Breast epithelium (tissue), 4 donors: Measurements from ENCODE around the gene KANK2. TPM values are rescaled to one million over a fixed set of nuclear protein-coding genes. Genes with fewer than 3 reads are reported as not detected.
"Not testable (repeated sequence)": the region's sequence is repeated elsewhere in the genome, so short reads cannot be mapped to it uniquely, and the experiment has no call there.

Experiments used
- DNase-seq, 2 donors: peaks; one replicate each; pipeline ENCODE4 v3.0.0-alpha.2; 2019; ENCODE audit warnings: low spot score in 2 of 2
- H3K27ac ChIP-seq, 2 donors: fragments of 200-600 bp; sonication (generic) in 1 of 2; one replicate each; pipeline ENCODE4 v1.5.1; 2016 to 2019; ENCODE audit warnings: mild to moderate bottlenecking in 1 of 2
- H3K27me3 ChIP-seq, 2 donors: fragments of 200-600 bp; sonication (generic) in 1 of 2; one replicate each; pipeline versions ENCODE4 v1.5.1 to v1.6.0; 2017 to 2019; ENCODE audit warnings: control low read depth in 1 of 2, mild to moderate bottlenecking in 1 of 2
- H3K36me3 ChIP-seq: fragments of 200-600 bp; one replicate; pipeline ENCODE4 v1.5.1; 2019
- H3K4me1 ChIP-seq, 2 donors: fragments of 200-600 bp; sonication (generic); one replicate each; pipeline ENCODE4 v1.5.1; 2016 to 2019; ENCODE audit warnings: control low read depth in 1 of 2
- H3K4me3 ChIP-seq, 3 donors: fragments of 200-600 bp; sonication (generic); 1 replicate in 2 of 3; 2 replicates in 1 of 3; pipeline ENCODE4 v1.5.1; 2016 to 2019; ENCODE audit warnings: mild to moderate bottlenecking in 3 of 3, moderate library complexity in 2 of 3
- H3K9me3 ChIP-seq, 2 donors: fragments of 200-600 bp; sonication (generic) in 1 of 2; one replicate each; pipeline ENCODE4 v1.5.1; 2016 to 2019; ENCODE audit warnings: control low read depth in 1 of 2
- CTCF ChIP-seq, 3 donors: fragments of 450-650 bp; IDR thresholded peaks; one replicate each; pipeline ENCODE4 v1.5.1; 2016 to 2017; ENCODE audit warnings: antibody characterized with exemption in 3 of 3, mild to moderate bottlenecking in 3 of 3, moderate library complexity in 3 of 3
- POLR2A ChIP-seq: fragments of 450-650 bp; IDR thresholded peaks from one replicate; pipeline ENCODE4 v1.6.1; 2016; ENCODE audit warnings: antibody characterized with exemption, mild to moderate bottlenecking, moderate library complexity
- POLR2AphosphoS5 ChIP-seq, 3 donors: sonication (generic); formaldehyde crosslinking; IDR thresholded peaks; one replicate each; pipeline ENCODE4 v1.6.1; 2017; ENCODE audit warnings: antibody characterized with exemption in 3 of 3
- intact Hi-C: fragments of 100-400 bp; cut with DNase I; formaldehyde crosslinking; loops from one replicate; pipeline ENCODE4 v1.15.1; 2023; ENCODE audit warnings: low total_unique reads
- total RNA-seq, 3 donors: library from RNA; depleted of rRNA; stranded (reverse); fragments of >200 nt; gene quantifications; one replicate each; pipeline ENCODE4 v1.1.0, GENCODE V29; 2016

KANK2 gene
- total RNA-seq, 3 donors from 2014 or later, result 142 to 477 (median 197) TPM

DNA sequence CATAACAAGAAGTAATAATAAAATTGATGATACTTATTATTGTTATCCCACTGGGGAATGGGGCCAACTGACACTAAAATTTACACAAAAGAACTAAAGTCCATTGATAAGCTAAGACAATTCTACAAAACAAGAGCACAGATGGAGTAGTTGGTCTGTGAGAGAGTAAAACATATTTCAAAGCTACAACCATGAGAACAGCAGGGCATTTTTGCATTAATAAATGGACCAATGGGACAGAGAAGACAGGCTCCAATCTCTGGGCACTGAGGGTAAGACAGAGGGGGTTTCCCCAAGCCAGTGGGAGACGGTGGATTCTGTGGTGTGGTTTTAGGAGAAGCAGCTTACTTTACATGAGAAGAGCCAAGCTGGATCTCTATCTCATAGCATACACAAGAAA lies 14.4 kb downstream of the KANK2 start:
- intact Hi-C loops, result no loop called here
- TF ChIP-seq POLR2A (no peak), CTCF (IDR thresholded peaks at IDR 0.05) (no peak), POLR2AphosphoS5 (IDR thresholded peaks at IDR 0.05) (no peak)
- H3K27me3 ChIP-seq, result no peaks in the 10 kb centered on the region
- H3K4me3 ChIP-seq, result no peak overlapping the region
- H3K9me3 ChIP-seq, result no peaks in the 10 kb centered on the region
- DNase-seq, result no peak
- no peaks in the 10 kb centered on the region for H3K36me3 ChIP-seq
- H3K4me1 ChIP-seq, result no peaks in the 10 kb centered on the region
- no peak overlapping the region for H3K27ac ChIP-seq

DNA sequence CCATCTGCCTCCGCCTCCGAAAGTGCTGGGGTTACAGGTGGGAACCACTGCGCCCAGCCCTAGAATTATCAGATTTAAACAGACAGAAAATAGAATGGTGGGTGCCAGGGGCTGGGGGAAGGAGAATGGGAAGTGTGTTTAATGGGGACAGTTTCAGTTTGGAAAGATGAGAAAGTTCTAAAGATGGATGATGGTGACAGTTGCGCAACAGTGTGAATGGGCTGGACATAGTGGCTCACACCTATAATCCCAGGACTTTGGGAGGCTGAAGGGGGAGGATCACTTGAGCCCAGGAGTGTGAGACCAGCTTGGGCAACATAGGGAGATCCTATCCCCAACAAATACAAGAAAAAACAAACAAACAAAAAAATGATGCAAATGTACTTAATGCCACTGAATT lies 15.9 kb downstream of the KANK2 start:
- Histone ChIP-seq H3K4me1 (no peaks in the 10 kb centered on the region), H3K4me3 (no peak overlapping the region), H3K9me3 (no peaks in the 10 kb centered on the region), H3K27me3 (no peaks in the 10 kb centered on the region), H3K36me3 (peaks cover 1% of the 10 kb centered on the region), H3K27ac (peak overlapping the region in 1 of 2 donors; percentile 29)
- no peak for DNase-seq
- intact Hi-C loops, result no loop called here
- TF ChIP-seq POLR2A, result no peak
- TF ChIP-seq CTCF (IDR thresholded peaks at IDR 0.05), result no peak
- no peak for TF ChIP-seq POLR2AphosphoS5 (IDR thresholded peaks at IDR 0.05)

DNA sequence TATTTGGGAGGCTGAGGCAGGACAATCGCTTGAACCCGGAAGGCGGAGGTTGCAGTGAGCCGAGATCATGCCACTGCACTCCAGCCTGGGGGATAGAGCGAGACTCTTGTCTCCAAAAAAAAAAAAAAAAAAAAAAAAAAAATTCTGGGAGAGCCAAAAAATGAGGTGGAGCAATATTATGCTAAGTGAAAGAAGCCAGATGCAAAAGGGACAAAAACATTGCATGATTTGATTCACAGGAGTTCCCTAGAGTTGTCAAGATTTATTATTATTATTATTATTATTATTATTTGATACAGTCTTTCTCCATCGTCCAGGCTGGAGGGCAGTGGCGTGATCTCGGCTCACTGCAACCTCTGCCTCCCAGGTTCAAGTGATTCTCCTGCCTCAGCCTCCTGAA lies 16.4 kb downstream of the KANK2 start:
- DNase-seq, H3K4me3 ChIP-seq, intact Hi-C loops, H3K36me3 ChIP-seq, H3K27me3 ChIP-seq, H3K9me3 ChIP-seq, H3K4me1 ChIP-seq: not testable (repeated sequence)
- peak overlapping the region in 1 of 2 donors; percentile 75 for H3K27ac ChIP-seq

DNA sequence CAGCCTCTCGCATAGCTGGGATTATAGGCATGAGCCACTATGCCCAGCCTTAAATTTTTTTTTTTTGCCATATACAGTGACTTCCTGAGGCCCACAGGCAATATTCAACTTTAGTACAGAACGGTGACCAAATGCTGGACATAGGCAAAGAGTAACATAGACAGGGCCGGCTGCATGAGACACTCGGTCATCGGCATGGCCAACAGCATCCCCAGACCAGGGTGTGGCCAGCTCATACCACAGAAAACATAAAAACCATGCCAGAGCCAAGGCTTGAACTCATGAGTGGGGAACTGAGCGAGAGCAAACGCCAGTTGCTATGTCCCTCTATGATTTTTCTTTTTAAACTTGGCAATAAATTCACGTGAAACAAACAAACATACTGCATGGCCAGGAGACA lies 17.0 kb downstream of the KANK2 start:
- intact Hi-C loops, result no loop called here
- Histone ChIP-seq H3K4me3 (no peak overlapping the region), H3K4me1 (no peaks in the 10 kb centered on the region), H3K27me3 (no peaks in the 10 kb centered on the region), H3K9me3 (no peaks in the 10 kb centered on the region), H3K27ac (peak overlapping the region in 1 of 2 donors; percentile 75), H3K36me3 (peaks cover 4% of the 10 kb centered on the region)
- no peak for TF ChIP-seq CTCF (IDR thresholded peaks at IDR 0.05)
- no peak for TF ChIP-seq POLR2AphosphoS5 (IDR thresholded peaks at IDR 0.05)
- TF ChIP-seq POLR2A, result no peak
- no peak for DNase-seq

GRCh38 chr19:11179716-11180297 lies 17.5 kb downstream of the KANK2 start:
- intact Hi-C loops, result no loop called here
- Histone ChIP-seq H3K4me3 (no peak overlapping the region), H3K9me3 (no peaks in the 10 kb centered on the region), H3K27ac (peak overlapping the region in 1 of 2 donors; percentile 75), H3K4me1 (no peaks in the 10 kb centered on the region), H3K27me3 (no peaks in the 10 kb centered on the region), H3K36me3 (peaks cover 4% of the 10 kb centered on the region)
- no peak for DNase-seq
- TF ChIP-seq CTCF (IDR thresholded peaks at IDR 0.05), result no peak
- no peak for TF ChIP-seq POLR2A
- TF ChIP-seq POLR2AphosphoS5 (IDR thresholded peaks at IDR 0.05), result no peak

GRCh38 chr19:11179145-11179465 lies 18.2 kb downstream of the KANK2 start:
- DNase-seq, H3K4me3 ChIP-seq, H3K27me3 ChIP-seq, intact Hi-C loops, H3K9me3 ChIP-seq, H3K36me3 ChIP-seq, H3K4me1 ChIP-seq: not testable (repeated sequence)
- peak overlapping the region in 1 of 2 donors; percentile 69 for H3K27ac ChIP-seq
